GF-D8 (cell line): ENCODE results near the gene HLA-DOB.

Experiments used
- DNase-seq: peaks from one replicate; lab custom pipeline; 2025; lab: John Stamatoyannopoulos, UW

HLA-DOB gene

GRCh38 chr6:32816746-32817204 is at the start of gene HLA-DOB:
HLA-DOB (minus strand) TSS chr6:32817002; CDS start chr6:32816951, 51 bp downstream.
- DNase-seq: no peak

DNA sequence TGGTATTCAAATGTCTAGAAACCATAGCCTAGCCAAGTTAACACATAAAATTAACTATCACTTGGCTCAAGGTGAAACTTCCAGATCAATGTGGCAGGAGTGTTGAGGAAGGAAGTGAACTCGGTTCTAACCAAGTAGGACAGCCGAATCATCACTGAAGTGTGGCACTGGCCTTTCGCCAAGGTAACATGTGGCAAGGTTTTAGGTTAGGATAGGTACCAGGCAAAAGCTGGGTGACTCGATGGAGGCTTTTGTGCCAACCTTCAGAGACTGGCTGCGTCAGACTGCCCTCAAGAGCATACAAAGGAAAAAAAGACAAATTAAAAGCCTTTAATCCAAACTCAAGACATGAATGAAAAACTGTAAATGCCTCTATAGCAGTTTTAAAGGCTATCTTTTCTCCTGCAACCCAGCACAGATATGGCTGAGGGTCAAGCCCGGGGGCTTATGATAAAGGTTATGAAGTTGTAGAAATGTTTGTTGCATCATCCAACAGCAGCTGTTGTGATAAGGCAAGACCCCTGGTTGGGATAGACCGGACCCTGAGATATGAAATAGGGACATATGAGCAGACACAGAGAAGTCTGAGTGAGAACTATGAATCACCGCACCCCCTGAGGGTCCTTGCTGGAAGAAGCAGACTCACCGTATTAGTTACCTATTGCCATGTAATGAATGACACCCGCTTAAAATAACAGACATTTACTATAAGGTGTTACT is 49.1 kb upstream of the HLA-DOB start:
- DNase-seq: no peak

DNA sequence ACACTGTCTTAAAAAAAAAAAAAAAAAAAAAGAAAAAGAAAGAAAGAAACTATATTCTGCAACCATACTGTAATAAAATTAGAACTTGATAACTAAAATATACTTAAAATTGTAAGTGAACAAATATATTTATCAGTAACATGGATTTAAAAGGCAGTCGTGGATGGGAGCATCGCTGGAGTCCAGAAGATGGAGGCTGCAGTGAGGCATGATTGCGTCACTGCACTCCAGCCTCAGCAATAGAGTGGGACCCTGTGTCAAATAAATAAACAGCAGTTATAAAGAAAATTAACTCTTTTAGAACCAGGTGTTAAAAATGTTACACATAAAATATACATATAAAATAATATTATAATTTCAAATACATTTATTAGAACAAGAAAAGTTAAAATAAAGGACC is 45.9 kb upstream of the HLA-DOB start:
- DNase-seq: no peak

GRCh38 chr6:32860674-32861073 is 43.9 kb upstream of the HLA-DOB start:
- no peak for DNase-seq

DNA sequence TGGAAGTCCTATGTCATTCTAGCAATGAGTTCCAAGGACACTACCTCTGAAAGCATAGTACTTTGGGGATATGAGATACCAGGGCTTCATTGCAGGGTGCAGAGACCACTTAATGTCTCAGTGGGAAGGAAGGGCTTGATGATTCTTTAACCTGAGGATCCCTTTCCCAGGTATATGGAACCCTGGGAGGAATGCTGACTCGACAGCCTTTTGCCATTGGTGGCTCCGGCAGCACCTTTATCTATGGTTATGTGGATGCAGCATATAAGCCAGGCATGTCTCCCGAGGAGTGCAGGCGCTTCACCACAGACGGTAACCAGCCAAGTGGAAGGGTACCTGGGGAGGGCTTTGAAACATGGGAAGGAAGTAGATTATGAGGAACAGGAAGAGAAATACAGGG is 41.4 kb upstream of the HLA-DOB start:
- no peak for DNase-seq

DNA sequence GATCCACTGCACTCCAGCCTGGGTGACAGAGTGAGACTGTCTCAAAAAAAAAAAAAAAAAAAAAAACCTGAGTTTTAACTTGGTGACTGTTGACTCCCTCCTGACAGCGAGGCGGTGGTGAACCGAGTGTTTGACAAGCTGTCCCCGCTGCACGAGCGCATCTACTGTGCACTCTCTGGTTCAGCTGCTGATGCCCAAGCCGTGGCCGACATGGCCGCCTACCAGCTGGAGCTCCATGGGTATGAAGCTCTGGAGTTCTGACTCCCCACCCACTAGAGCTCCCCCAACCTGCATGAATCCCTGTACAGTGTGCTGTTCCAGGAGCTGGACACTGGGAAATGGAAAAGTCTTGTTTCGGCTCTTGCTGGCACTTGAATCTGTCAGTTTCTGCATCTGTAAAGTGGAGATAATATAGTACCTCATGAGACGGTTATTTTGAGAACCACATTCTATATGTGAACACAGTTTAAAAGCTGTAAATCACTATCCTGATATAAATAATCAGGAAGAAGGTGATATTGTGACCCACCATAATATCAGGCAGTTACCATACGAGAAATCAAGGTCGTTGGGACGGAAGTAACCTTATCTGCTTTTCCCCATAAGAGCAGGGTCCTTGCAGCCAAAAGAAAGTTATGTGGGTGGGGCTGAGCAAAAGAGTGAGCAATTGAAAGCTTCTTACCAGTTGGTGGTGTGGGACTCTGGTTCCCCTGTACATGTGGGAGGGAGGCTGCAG is 40.5 kb upstream of the HLA-DOB start:
- no peak for DNase-seq

DNA sequence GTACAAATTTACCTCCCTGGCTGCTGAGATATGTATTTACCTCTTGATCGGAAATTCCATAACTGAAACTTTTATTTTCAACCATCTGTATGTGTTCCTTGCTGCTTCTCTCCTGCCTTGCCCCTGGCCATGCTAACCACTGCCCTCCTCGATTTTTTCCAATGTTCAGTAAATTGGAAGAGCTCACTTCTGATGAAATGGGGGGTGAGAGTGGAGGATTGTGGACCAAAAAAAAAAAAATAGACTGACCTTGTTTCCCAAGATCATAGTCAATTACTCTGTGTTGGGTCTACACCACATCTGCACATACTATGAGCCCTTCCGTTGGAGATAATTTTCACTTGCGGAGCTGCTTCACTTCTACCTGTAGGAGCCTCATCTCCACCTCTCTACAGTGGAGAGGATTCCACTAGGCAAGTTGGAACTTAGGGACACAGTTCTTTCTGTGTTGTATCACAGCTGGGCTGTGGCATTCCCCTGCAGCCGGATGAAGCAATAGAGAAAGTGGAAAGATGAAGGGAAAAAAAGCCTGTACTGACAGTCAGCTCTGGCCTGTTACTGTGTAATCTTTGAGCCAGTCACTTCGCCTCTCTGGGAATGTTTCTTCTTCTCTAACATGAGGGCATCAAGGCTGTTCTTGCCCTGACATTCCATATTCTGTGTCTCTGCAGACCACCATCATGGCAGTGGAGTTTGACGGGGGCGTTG is 38.8 kb upstream of the HLA-DOB start:
- DNase-seq: no peak

- no peak for DNase-seq
Observed at GRCh38 chr6:32854376-32855178, 37.8 kb upstream of the HLA-DOB start.

GRCh38 chr6:32853541-32854375 is 37.0 kb upstream of the HLA-DOB start, which contains the start of the genes PSMB9 and TAP1:
PSMB9 (plus strand) TSS chr6:32854192; CDS start chr6:32854230, 38 bp downstream.
TAP1 (minus strand) TSS chr6:32853704; CDS start chr6:32853636, 68 bp downstream.
- DNase-seq: peak; percentile 73

GRCh38 chr6:32852844-32853540 is 36.2 kb upstream of the HLA-DOB start:
- no peak for DNase-seq

DNA sequence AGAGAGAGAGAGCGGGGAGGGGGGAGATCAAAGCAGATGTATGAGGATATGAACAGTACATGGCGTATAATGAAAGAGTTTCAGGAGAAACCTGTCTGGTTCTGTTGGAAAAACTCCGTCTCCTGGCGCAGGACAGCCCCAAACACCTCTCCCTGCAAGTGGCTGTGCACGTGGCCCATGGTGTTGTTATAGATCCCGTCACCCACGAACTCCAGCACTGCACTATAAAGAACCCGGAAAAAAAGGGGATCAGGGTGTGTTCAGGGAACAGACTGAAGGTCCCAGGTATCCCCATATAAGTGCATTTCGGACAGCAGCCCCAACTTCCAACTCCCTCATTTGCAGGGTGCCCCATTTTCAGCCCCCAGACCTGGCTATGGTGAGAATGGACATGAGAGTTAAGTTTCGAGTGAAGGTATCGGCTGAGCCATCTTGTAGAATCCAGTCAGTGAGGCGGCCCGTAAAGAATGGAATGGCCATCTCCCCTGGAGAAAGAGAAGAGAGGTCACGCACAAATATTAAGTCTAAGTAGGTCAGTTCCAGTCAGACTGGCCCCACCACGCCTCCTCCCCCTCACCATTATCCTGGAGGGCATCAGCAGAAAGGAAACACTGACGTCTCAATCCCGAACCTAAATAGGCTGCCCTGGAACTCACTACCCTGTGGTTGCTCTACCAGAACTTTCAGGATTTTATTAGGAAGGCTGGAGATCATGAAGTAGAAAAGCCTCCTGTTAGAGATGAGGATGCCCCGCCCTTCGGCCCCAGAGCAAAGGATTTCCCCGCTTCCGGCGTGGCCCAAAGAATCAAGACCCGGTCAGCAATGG is 35.4 kb upstream of the HLA-DOB start:
- DNase-seq: no peak

- DNase-seq: no peak
Observed at GRCh38 chr6:32851025-32851424, 34.2 kb upstream of the HLA-DOB start.

DNA sequence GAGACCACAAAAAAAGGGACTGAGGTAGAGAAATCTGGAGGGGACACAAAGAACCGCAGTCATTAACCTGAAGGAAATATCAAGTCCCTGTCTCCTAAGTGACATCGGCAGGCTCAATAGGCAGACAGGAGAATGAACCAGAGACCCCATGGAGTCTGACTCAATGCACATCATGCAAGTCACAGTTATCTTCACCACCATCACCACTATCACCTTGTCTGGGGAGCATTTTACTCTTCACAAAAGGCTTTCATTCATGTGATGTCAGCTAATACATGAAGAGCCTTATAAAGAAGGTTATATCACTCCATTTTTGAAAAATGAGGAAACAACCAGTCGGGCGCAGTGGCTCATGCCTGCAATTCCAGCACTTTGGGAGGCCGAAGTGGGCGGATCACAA is 32.3 kb upstream of the HLA-DOB start:
- no peak for DNase-seq

DNA sequence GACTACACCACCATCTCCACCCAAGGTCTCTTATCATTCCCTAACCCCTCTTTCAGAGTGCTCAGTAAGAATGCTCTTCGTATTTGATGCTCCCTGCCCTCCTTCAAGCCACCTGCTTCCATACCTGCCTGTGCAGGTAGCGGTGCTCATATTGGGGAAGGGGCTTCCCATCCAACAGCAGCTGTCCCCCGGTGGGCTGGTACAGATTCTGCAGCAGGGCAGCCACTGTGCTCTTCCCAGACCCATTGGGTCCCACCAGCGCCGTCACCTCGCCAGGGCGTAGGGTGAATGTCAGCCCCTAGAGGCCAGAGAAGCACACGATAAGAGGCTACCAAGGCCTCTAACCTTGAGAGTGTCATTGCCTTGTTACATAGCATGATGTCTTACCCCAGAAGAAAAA is 31.0 kb upstream of the HLA-DOB start:
- DNase-seq: no peak

GRCh38 chr6:32847004-32847403 is 30.2 kb upstream of the HLA-DOB start:
- DNase-seq: no peak

GRCh38 chr6:32845384-32845884 is 28.6 kb upstream of the HLA-DOB start:
- DNase-seq: peak; percentile 51

DNA sequence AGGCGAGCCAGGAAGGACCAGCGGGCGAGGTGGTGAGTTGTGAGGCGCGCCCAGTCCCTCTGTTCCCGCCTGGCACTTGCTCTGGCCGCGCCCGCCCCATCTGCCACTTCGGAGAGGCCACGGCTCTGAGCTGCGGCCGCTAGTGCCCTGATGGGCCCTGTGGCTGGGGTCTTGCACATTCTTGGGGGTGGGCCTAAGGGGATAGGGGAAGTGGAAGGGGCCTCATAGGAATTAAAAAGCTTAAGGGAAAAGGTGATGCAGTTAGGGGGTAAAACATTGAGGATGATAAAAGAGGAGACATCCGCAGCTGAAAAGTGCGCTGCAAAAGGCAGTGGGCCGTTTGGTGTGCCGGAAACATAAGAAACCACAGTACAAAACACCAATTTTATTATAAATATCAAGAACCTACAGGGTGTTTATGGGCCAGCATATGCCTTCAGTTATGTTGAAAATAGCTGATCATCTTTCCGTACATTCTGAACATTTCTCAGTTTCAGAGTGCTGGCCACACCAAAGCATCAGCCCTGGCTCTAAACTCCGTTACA is 28.1 kb upstream of the HLA-DOB start:
- DNase-seq: no peak

GRCh38 chr6:32843979-32844838 is 27.4 kb upstream of the HLA-DOB start, which contains the start of gene PSMB8:
PSMB8 (minus strand) TSS chr6:32844047; CDS start chr6:32843996, 51 bp downstream.
- peak; percentile 91 for DNase-seq
